ENCODE measurements around the gene SLCO1A2.
"Not testable (repeated sequence)": the region's sequence is repeated elsewhere in the genome, so short reads cannot be mapped to it uniquely, and the experiment has no call there.

Gene SLCO1A2
- total RNA-seq: 0 to 0.19 (median 0) reads per million in 3 experiments

- no peak for DNase-seq
Measured at GRCh38 chr12:21334771-21335325, at the start of gene SLCO1A2. SLCO1A2 (minus strand) TSS chr12:21334917; CDS start chr12:21334647, 270 bp downstream.

- no peak for DNase-seq
Measured at GRCh38 chr12:21384261-21384660, 49.5 kb upstream of the SLCO1A2 start.

GRCh38 chr12:21381320-21381719, 46.6 kb upstream of the SLCO1A2 start:
- DNase-seq: not testable (repeated sequence)

- no peak for DNase-seq
Measured at GRCh38 chr12:21379218-21379617, 44.5 kb upstream of the SLCO1A2 start.

- DNase-seq: no peak
Measured at GRCh38 chr12:21372602-21373001, 37.9 kb upstream of the SLCO1A2 start, which contains the start of gene IAPP. IAPP (plus strand) TSS chr12:21372902; CDS start chr12:21373352, 450 bp downstream.

- no peak for DNase-seq
Measured at GRCh38 chr12:21370845-21371449, 36.2 kb upstream of the SLCO1A2 start.

- no peak for DNase-seq
Measured at GRCh38 chr12:21369141-21369980, 34.6 kb upstream of the SLCO1A2 start.

GRCh38 chr12:21360632-21361031, 25.9 kb upstream of the SLCO1A2 start:
- not testable (repeated sequence) for DNase-seq

- DNase-seq: no peak
Measured at GRCh38 chr12:21354641-21355040, 19.9 kb upstream of the SLCO1A2 start.

- DNase-seq: no peak
Measured at GRCh38 chr12:21353948-21354347, 19.2 kb upstream of the SLCO1A2 start.

GRCh38 chr12:21353487-21353886, 18.8 kb upstream of the SLCO1A2 start:
- no peak for DNase-seq

GRCh38 chr12:21350975-21351374, 16.3 kb upstream of the SLCO1A2 start:
- no peak for DNase-seq

GRCh38 chr12:21346542-21347205, 12.0 kb upstream of the SLCO1A2 start:
- no peak for DNase-seq

- no peak for DNase-seq
Measured at GRCh38 chr12:21343636-21344035, 8.9 kb upstream of the SLCO1A2 start.

GRCh38 chr12:21341769-21342168, 7.1 kb upstream of the SLCO1A2 start:
- no peak for DNase-seq

- DNase-seq: no peak
Measured at GRCh38 chr12:21340403-21340802, 5.7 kb upstream of the SLCO1A2 start.

GRCh38 chr12:21339921-21340320, 5.2 kb upstream of the SLCO1A2 start:
- no peak for DNase-seq

GRCh38 chr12:21337959-21338744, 3.4 kb upstream of the SLCO1A2 start:
- no peak for DNase-seq

GRCh38 chr12:21337453-21337852, 2.7 kb upstream of the SLCO1A2 start:
- DNase-seq: no peak

GRCh38 chr12:21336656-21337055, 1.9 kb upstream of the SLCO1A2 start:
- DNase-seq: no peak

- DNase-seq: no peak
Measured at GRCh38 chr12:21330682-21331253, 3.9 kb downstream of the SLCO1A2 start.

- no peak for DNase-seq
Measured at GRCh38 chr12:21328578-21328977, 6.1 kb downstream of the SLCO1A2 start.

All from central memory CD4-positive, alpha-beta T cell (primary cell).